HG03469 (cell line): ENCODE data around the gene UGT2B28.
"Not testable (repeated sequence)": the region's sequence is repeated elsewhere in the genome, so short reads cannot be mapped to it uniquely, and the experiment has no call there.

Experiments used
- ATAC-seq: cut with Tn5 transposase; IDR thresholded peaks from one replicate; pipeline ENCODE4 v1.9.1; 2021; ENCODE audit warnings: mild to moderate bottlenecking, moderate library complexity, moderate number of reproducible peaks; ENCODE audit not compliant: unreplicated experiment

The UGT2B28 gene

DNA sequence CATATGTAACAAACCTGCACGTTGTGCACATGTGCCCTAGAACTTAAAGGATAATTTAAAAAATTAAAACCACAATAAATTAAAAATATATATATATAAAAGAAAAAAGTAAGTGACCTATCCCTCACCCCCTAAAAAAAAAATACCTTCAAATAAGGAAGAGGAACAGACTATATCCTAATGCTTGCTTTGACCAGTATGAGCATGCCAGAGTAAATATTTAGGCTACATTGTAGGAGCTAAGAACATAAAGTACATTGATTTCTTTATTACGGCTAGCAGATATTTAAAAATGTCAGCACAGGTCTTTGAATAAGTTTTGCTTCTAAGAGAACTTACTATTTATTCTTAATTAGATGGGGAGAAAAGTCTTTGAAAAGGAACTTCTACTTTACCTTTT is 62.8 kb downstream of the UGT2B28 start:
- not testable (repeated sequence) for ATAC-seq

- not testable (repeated sequence) for ATAC-seq
These were observed 63.5 kb downstream of the UGT2B28 start for GRCh38 chr4:69343558-69344420.
